H9 (cell line): ENCODE results near the gene CFAP100. TPM values are rescaled to one million over a fixed set of nuclear protein-coding genes. Genes with fewer than 3 reads are reported as not detected.

ENCODE experiments used
- DNase-seq: peaks from one replicate; pipeline ENCODE4 v3.0.0-alpha.2; 2017
- H2AFZ ChIP-seq: one replicate; pipeline ENCODE4 v1.6.1; 2013; ENCODE audit warnings: mild to moderate bottlenecking, low read length, control low read depth, moderate library complexity
- H2AK5ac ChIP-seq: 2 replicates; pipeline ENCODE4 v1.6.1; 2013; ENCODE audit warnings: low read length, control low read depth, mixed read lengths; ENCODE audit not compliant: insufficient read length
- H2BK120ac ChIP-seq: one replicate; pipeline ENCODE4 v1.6.1; 2013; ENCODE audit warnings: low read depth, mild to moderate bottlenecking, low read length, control low read depth, inconsistent platforms; ENCODE audit not compliant: poor library complexity, severe bottlenecking
- H2BK12ac ChIP-seq: 2 replicates; pipeline ENCODE4 v1.6.1; 2013; ENCODE audit warnings: low read length, control low read depth, mixed read lengths, low read depth; ENCODE audit not compliant: insufficient read length
- H2BK15ac ChIP-seq: 2 replicates; pipeline ENCODE4 v1.6.1; 2013; ENCODE audit warnings: low read depth, low read length, control low read depth
- H2BK20ac ChIP-seq: one replicate; pipeline ENCODE4 v1.6.1; 2013; ENCODE audit warnings: low read depth, mild to moderate bottlenecking, low read length, control low read depth, inconsistent platforms; ENCODE audit not compliant: poor library complexity, severe bottlenecking
- H2BK5ac ChIP-seq: 2 replicates; pipeline ENCODE4 v1.6.1; 2013; ENCODE audit warnings: low read length, control low read depth, mixed read lengths; ENCODE audit not compliant: insufficient read length
- H3K14ac ChIP-seq: 2 replicates; pipeline ENCODE4 v1.6.1; 2013; ENCODE audit warnings: low read length, control low read depth; ENCODE audit not compliant: insufficient read depth
- H3K18ac ChIP-seq: 2 replicates; pipeline ENCODE4 v1.6.1; 2013; ENCODE audit warnings: low read depth, mild to moderate bottlenecking, mixed read lengths, low read length, control low read depth; ENCODE audit not compliant: insufficient read length
- H3K23ac ChIP-seq: 2 replicates; pipeline ENCODE4 v1.6.1; 2013; ENCODE audit warnings: low read length, control low read depth, mixed read lengths, low read depth; ENCODE audit not compliant: insufficient read length
- H3K23me2 ChIP-seq: 2 replicates; pipeline ENCODE4 v1.6.1; 2013; ENCODE audit warnings: low read depth, mild to moderate bottlenecking, mixed read lengths, low read length, control low read depth; ENCODE audit not compliant: insufficient read length, poor library complexity, severe bottlenecking
- H3K27ac ChIP-seq: 2 replicates; pipeline ENCODE4 v1.5.1; 2013; ENCODE audit warnings: low read length, control low read depth, mixed read lengths, low read depth; ENCODE audit not compliant: insufficient read length
- H3K27me3 ChIP-seq: 2 replicates; pipeline ENCODE4 v1.6.1; 2013; ENCODE audit warnings: low read length, control low read depth, inconsistent platforms; ENCODE audit not compliant: insufficient read depth
- H3K4ac ChIP-seq: 2 replicates; pipeline ENCODE4 v1.6.1; 2013; ENCODE audit warnings: low read depth, mild to moderate bottlenecking, control low read depth, inconsistent platforms, low read length, moderate library complexity
- H3K4me1 ChIP-seq: 2 replicates; pipeline ENCODE4 v1.6.1; 2013; ENCODE audit warnings: low read length, control low read depth, inconsistent platforms; ENCODE audit not compliant: insufficient read depth
- H3K4me2 ChIP-seq: 2 replicates; pipeline ENCODE4 v1.6.1; 2013; ENCODE audit warnings: low read length, control low read depth, mixed read lengths; ENCODE audit not compliant: insufficient read length, insufficient read depth
- H3K56ac ChIP-seq: 2 replicates; pipeline ENCODE4 v1.6.1; 2013; ENCODE audit warnings: low read depth, mild to moderate bottlenecking, mixed read lengths, low read length, control low read depth; ENCODE audit not compliant: insufficient read length
- H3K79me1 ChIP-seq: 2 replicates; pipeline ENCODE4 v1.6.1; 2013; ENCODE audit warnings: low read depth, mild to moderate bottlenecking, moderate library complexity, low read length, control low read depth, inconsistent platforms; ENCODE audit not compliant: insufficient read depth, poor library complexity, severe bottlenecking
- H3K79me2 ChIP-seq: 2 replicates; pipeline ENCODE4 v1.6.1; 2013; ENCODE audit warnings: low read length, control low read depth, inconsistent platforms; ENCODE audit not compliant: insufficient read depth
- H3K9ac ChIP-seq: 2 replicates; pipeline ENCODE4 v1.6.1; 2013; ENCODE audit warnings: low read length, control low read depth, mixed read lengths; ENCODE audit not compliant: insufficient read length; ENCODE audit errors: extremely low read depth
- H3K9me3 ChIP-seq: one replicate; pipeline ENCODE4 v1.6.1; 2013; ENCODE audit warnings: low read depth, low read length, inconsistent platforms; ENCODE audit not compliant: control insufficient read depth
- H3T11ph ChIP-seq: one replicate; pipeline ENCODE4 v1.6.1; 2013; ENCODE audit warnings: mild to moderate bottlenecking, low read length, control low read depth, inconsistent platforms
- H4K20me1 ChIP-seq: one replicate; pipeline ENCODE4 v1.6.1; 2013; ENCODE audit not compliant: control insufficient read depth, insufficient read length, insufficient read depth
- H4K5ac ChIP-seq: 2 replicates; pipeline ENCODE4 v1.6.1; 2013; ENCODE audit warnings: low read depth, mild to moderate bottlenecking, mixed read lengths, low read length, control low read depth; ENCODE audit not compliant: insufficient read length
- H4K8ac ChIP-seq: replicated peaks from 2 replicates; pipeline ENCODE4 v1.6.1; 2013; ENCODE audit warnings: low read length, control low read depth, mixed read lengths, low read depth; ENCODE audit not compliant: insufficient read length
- H4K91ac ChIP-seq: 2 replicates; pipeline ENCODE4 v1.6.1; 2013; ENCODE audit warnings: low read depth, mild to moderate bottlenecking, moderate library complexity, mixed read lengths, low read length, control low read depth; ENCODE audit not compliant: insufficient read length
- H3K27ac Mint-ChIP-seq, 3 experiments: 2 replicates in 2 of 3; 3 replicates in 1 of 3; pipeline ENCODE4 v1.8.0; 2020 to 2021; ENCODE audit warnings: mixed read lengths in 3 of 3, mild to moderate bottlenecking in 1 of 3, moderate library complexity in 1 of 3
- H3K27me3 Mint-ChIP-seq: 2 replicates; pipeline ENCODE4 v1.8.0; 2021; ENCODE audit warnings: low read depth, mild to moderate bottlenecking, moderate library complexity, mixed read lengths
- H3K36me3 Mint-ChIP-seq, 3 experiments: 2 replicates in 2 of 3; 3 replicates in 1 of 3; pipeline ENCODE4 v1.8.0; 2020 to 2021; ENCODE audit warnings: low read depth in 3 of 3, mixed read lengths in 3 of 3; ENCODE audit not compliant: insufficient read depth in 1 of 3
- H3K4me1 Mint-ChIP-seq, 2 experiments: 2 replicates each; pipeline ENCODE4 v1.8.0; 2020; ENCODE audit warnings: mixed read lengths in 2 of 2
- H3K4me3 Mint-ChIP-seq, 2 experiments: 2 replicates in 1 of 2; 3 replicates in 1 of 2; pipeline ENCODE4 v1.8.0; 2020 to 2021; ENCODE audit warnings: mild to moderate bottlenecking in 2 of 2, mixed read lengths in 2 of 2, moderate library complexity in 1 of 2
- H3K9me3 Mint-ChIP-seq, 2 experiments: 2 replicates in 1 of 2; 3 replicates in 1 of 2; pipeline ENCODE4 v1.8.0; 2020; ENCODE audit warnings: mild to moderate bottlenecking in 2 of 2, mixed read lengths in 2 of 2, moderate library complexity in 1 of 2
- CTCF ChIP-seq: fragments of 200-600 bp; sonication (generic); conservative IDR thresholded peaks from 3 replicates; pipeline ENCODE4 v1.8.0; 2021; ENCODE audit warnings: antibody characterized with exemption, mild to moderate bottlenecking
- WGBS: extraction: QIAGEN DNeasy Blood & Tissue Kit; methylation state at CpG from one replicate; pipeline ENCODE4 v1.1.7; 2013; ENCODE audit warnings: missing lambda C conversion rate, low lambda C conversion rate, mixed read lengths; ENCODE audit not compliant: insufficient read length; ENCODE audit errors: extremely low coverage; 5-methylcytosine and 5-hydroxymethylcytosine counted together
- total RNA-seq: library from RNA; stranded (reverse); gene quantifications from 2 replicates; pipeline ENCODE4 v1.2.1, GENCODE V29; 2021

The CFAP100 gene
- total RNA-seq, 1 experiment from 2014 or later: 0.44 TPM

GRCh38 chr3:126454025-126454424 lies 59.3 kb downstream of the CFAP100 start:
- no CpG with 5 or more reads among the region's 1 CpG for WGBS

More at GRCh38 chr3:126454025-126454424, 59.3 kb downstream of the CFAP100 start:
- Mint-ChIP-seq H3K4me1 (peaks cover 0 to 3% of the 10 kb centered on the region in 2 experiments; a peak in 2 of 4 replicates), H3K9me3 (no peaks in the 10 kb centered on the region), H3K27ac (no peak overlapping the region), H3K27me3 (no peaks in the 10 kb centered on the region), H3K36me3 (peaks cover 13 to 63% (median 53%) of the 10 kb centered on the region in 3 experiments), H3K4me3 (no peak overlapping the region)
- Histone ChIP-seq H3T11ph (no peak overlapping the region), H2AFZ (no peak overlapping the region), H4K20me1 (no peaks in the 10 kb centered on the region), H3K14ac (no peak overlapping the region), H2AK5ac (no peak overlapping the region), H2BK5ac (no peak overlapping the region), H3K79me2 (no peaks in the 10 kb centered on the region), H3K4me1 (no peaks in the 10 kb centered on the region), H3K23ac (no peak overlapping the region), H3K27ac (no peak overlapping the region), H4K91ac (no peak overlapping the region), H2BK15ac (no peak overlapping the region), H4K8ac (no peak overlapping the region), H2BK120ac (no peak overlapping the region), H3K4ac (no peak overlapping the region), H3K18ac (no peak overlapping the region), H2BK12ac (no peak overlapping the region), H3K9me3 (no peaks in the 10 kb centered on the region), H4K5ac (no peak overlapping the region), H3K23me2 (no peaks in the 10 kb centered on the region), H3K79me1 (no peaks in the 10 kb centered on the region), H3K9ac (no peak overlapping the region), H3K27me3 (no peaks in the 10 kb centered on the region), H3K56ac (no peak overlapping the region), H3K4me2 (no peak overlapping the region), H2BK20ac (no peak overlapping the region)
- no peak for TF ChIP-seq CTCF
- no peak for DNase-seq
